HepG2 (cell line): ENCODE data around the gene MTA2. TPM values are rescaled to one million over a fixed set of nuclear protein-coding genes. Genes with fewer than 3 reads are reported as not detected.

Experiments
- ARHGAP35 ChIP-seq: sonication (generic); formaldehyde crosslinking; IDR thresholded peaks from 2 replicates; pipeline ENCODE4 v1.9.0; 2022; ENCODE audit warnings: mild to moderate bottlenecking, inconsistent platforms, moderate library complexity, missing genetic modification reagents, borderline replicate concordance
- ATF7 ChIP-seq, 2 experiments: fragments of 450-650 bp in 1 of 2; sonication (generic) in 1 of 2; formaldehyde crosslinking in 1 of 2; IDR thresholded peaks; 2 replicates each; pipeline versions ENCODE4 v1.4.0 to v1.6.1; 2016 to 2020; ENCODE audit warnings: antibody characterized with exemption in 1 of 2, mild to moderate bottlenecking in 1 of 2, missing genetic modification reagents in 1 of 2
- HDAC6 ChIP-seq: fragments of 200-600 bp; sonication (generic); IDR thresholded peaks from 2 replicates; pipeline ENCODE4 v1.7.0; 2017; ENCODE audit warnings: mild to moderate bottlenecking, antibody characterized with exemption, low read length, low read depth
- HOXA3 ChIP-seq: sonication (generic); formaldehyde crosslinking; IDR thresholded peaks from 2 replicates; pipeline ENCODE4 v1.5.0; 2020; ENCODE audit warnings: missing genetic modification reagents
- LRRFIP1 ChIP-seq: sonication (generic); formaldehyde crosslinking; conservative IDR thresholded peaks from 2 replicates; pipeline ENCODE4 v1.4.0; 2020; ENCODE audit warnings: missing genetic modification reagents
- MAFF ChIP-seq: IDR thresholded peaks from 2 replicates; pipeline ENCODE4 v1.6.1; 2011; ENCODE audit warnings: low read depth, low read length, improper control_type of control experiment
- NFIC ChIP-seq: IDR thresholded peaks from 2 replicates; pipeline ENCODE4 v1.6.1; 2012; ENCODE audit warnings: mild to moderate bottlenecking, low read length, inconsistent platforms
- NR3C1 ChIP-seq: sonication (generic); formaldehyde crosslinking; IDR thresholded peaks from 2 replicates; pipeline ENCODE4 v1.4.0; 2020; ENCODE audit warnings: missing genetic modification reagents
- POLR2AphosphoS2 ChIP-seq: IDR thresholded peaks from 2 replicates; pipeline ENCODE4 v1.6.1; 2011; ENCODE audit warnings: low read depth, low read length, improper control_type of control experiment
- PRMT3 ChIP-seq: sonication (generic); formaldehyde crosslinking; IDR thresholded peaks from 2 replicates; pipeline ENCODE4 v1.8.1; 2022; ENCODE audit warnings: low read depth, mild to moderate bottlenecking, moderate library complexity, missing genetic modification reagents, borderline replicate concordance
- RBFOX2 ChIP-seq: fragments of 200-400 bp; formaldehyde crosslinking; IDR thresholded peaks from 2 replicates; pipeline ENCODE4 v1.6.1; 2017; ENCODE audit warnings: low read depth, mild to moderate bottlenecking, low read length
- RNF219 ChIP-seq: sonication (generic); formaldehyde crosslinking; IDR thresholded peaks from 2 replicates; pipeline ENCODE4 v1.5.0; 2020; ENCODE audit warnings: mild to moderate bottlenecking, missing genetic modification reagents
- TFAP4 ChIP-seq: sonication (generic); IDR thresholded peaks from 2 replicates; pipeline ENCODE4 v1.6.1; 2016; ENCODE audit warnings: low read depth, borderline replicate concordance
- TFDP1 ChIP-seq: IDR thresholded peaks from 2 replicates; pipeline ENCODE4 v1.6.1; 2016; ENCODE audit warnings: missing compliant biosample characterization, missing genetic modification reagents, borderline replicate concordance
- ZBTB1 ChIP-seq: sonication (generic); formaldehyde crosslinking; IDR thresholded peaks from 2 replicates; pipeline ENCODE4 v1.4.0; 2020; ENCODE audit warnings: missing genetic modification reagents, borderline replicate concordance
- ZC3H4 ChIP-seq: sonication (generic); formaldehyde crosslinking; IDR thresholded peaks from 2 replicates; pipeline ENCODE4 v1.4.0; 2020; ENCODE audit warnings: missing genetic modification reagents, borderline replicate concordance
- ZNF335 ChIP-seq: sonication (generic); formaldehyde crosslinking; IDR thresholded peaks from 2 replicates; pipeline ENCODE4 v1.4.0; 2020; ENCODE audit warnings: missing genetic modification reagents
- ZNF362 ChIP-seq: sonication (generic); formaldehyde crosslinking; IDR thresholded peaks from 2 replicates; pipeline ENCODE4 v1.4.0; 2020; ENCODE audit warnings: missing genetic modification reagents, mild to moderate bottlenecking, borderline replicate concordance
- ZNF577 ChIP-seq: sonication (generic); formaldehyde crosslinking; IDR thresholded peaks from 2 replicates; pipeline ENCODE4 v1.4.0; 2020; ENCODE audit warnings: mild to moderate bottlenecking, low read depth, missing genetic modification reagents, borderline replicate concordance
- ZNF850 ChIP-seq: sonication (generic); formaldehyde crosslinking; conservative IDR thresholded peaks from 2 replicates; pipeline ENCODE4 v1.9.0; 2021; ENCODE audit warnings: mild to moderate bottlenecking, missing genetic modification reagents
- ZSCAN25 ChIP-seq: sonication (generic); formaldehyde crosslinking; IDR thresholded peaks from 2 replicates; pipeline ENCODE4 v1.8.0; 2022; ENCODE audit warnings: mild to moderate bottlenecking, missing genetic modification reagents
- polyA plus RNA-seq, 8 experiments: library from polyadenylated mRNA; depleted of rRNA in 3 of 8; stranded (reverse) in 7 of 8; unstranded in 1 of 8; fragments of >200 nt; fragmentation: Illumina TruSeq in 4 of 8; extraction: Trizol in 4 of 8; gene quantifications; 2 replicates each; pipeline versions ENCODE4 v1.2.1 to v1.2.3, GENCODE V29; 2011 to 2016; ENCODE audit warnings: low read depth in 4 of 8, missing spikeins in 1 of 8, mixed read lengths in 1 of 8; ENCODE audit not compliant: insufficient read depth in 1 of 8
- total RNA-seq, 5 experiments: library from RNA; depleted of rRNA; stranded (reverse); fragments of >200 nt; fragmentation: Illumina TruSeq; extraction: Trizol; gene quantifications; 2 replicates each; pipeline ENCODE4 v1.2.3, GENCODE V29; 2016; ENCODE audit warnings: low read depth in 1 of 5

The MTA2 gene
- total and polyA plus RNA-seq, 2 of the 13 experiments (the other 11 are each of a cell fraction or from before 2014, with no cell fraction given): 14.0 to 70.0 TPM

- TF ChIP-seq ATF7 (IDR thresholded peaks at IDR 0.05): no peak
- no peak for TF ChIP-seq ATF7 (CRISPR knock-in tag; IDR thresholded peaks at IDR 0.05)
- TF ChIP-seq PRMT3 (CRISPR knock-in tag): no peak
- TF ChIP-seq ZNF577 (CRISPR knock-in tag): no peak
- TF ChIP-seq ZC3H4 (CRISPR knock-in tag): no peak
- TF ChIP-seq TFAP4: peak; percentile 28; the same call in 1 of the 2 replicates
- TF ChIP-seq ZNF362 (CRISPR knock-in tag): no peak; the same call in 1 of the 2 replicates
- no peak for TF ChIP-seq HDAC6
- TF ChIP-seq POLR2AphosphoS2: no peak
- no peak for TF ChIP-seq ZBTB1 (CRISPR knock-in tag)
- TF ChIP-seq LRRFIP1 (CRISPR knock-in tag): no peak
- TF ChIP-seq MAFF: no peak
- no peak for TF ChIP-seq NR3C1 (CRISPR knock-in tag)
- TF ChIP-seq NFIC: peak; percentile 73; the same call in 1 of the 2 replicates
- peak; percentile 51; the same call in 1 of the 2 replicates for TF ChIP-seq ZNF335 (CRISPR knock-in tag)
- peak; percentile 19; the same call in 1 of the 2 replicates for TF ChIP-seq TFDP1 (CRISPR knock-in tag)
- no peak for TF ChIP-seq ZNF850 (CRISPR knock-in tag)
- no peak for TF ChIP-seq RBFOX2
- no peak for TF ChIP-seq ZSCAN25 (CRISPR knock-in tag)
- TF ChIP-seq ARHGAP35 (CRISPR knock-in tag): no peak
- TF ChIP-seq HOXA3 (CRISPR knock-in tag): peak; percentile 75; the same call in 1 of the 2 replicates
- no peak for TF ChIP-seq RNF219
Measured at GRCh38 chr11:62548545-62549335, 52.9 kb downstream of the MTA2 start (continued).
